ENCODE data around the gene PDPN.
"Not testable (repeated sequence)": the region's sequence is repeated elsewhere in the genome, so short reads cannot be mapped to it uniquely, and the experiment has no call there.

The PDPN gene

GRCh38 chr1:13549521-13549920, 34.1 kb upstream of the PDPN start:
- no peak for TF ChIP-seq CTCF (IDR thresholded peaks at IDR 0.05; ENCODE audit: low read depth, low read length)
- no peak for DNase-seq (ENCODE audit: low read depth, low spot score)
- H3K4me3 ChIP-seq (ENCODE audit: low read depth, low read length) = no peak overlapping the region
- in situ Hi-C loops (cut with HindIII; ENCODE audit: low sequenced_read_pairs) = no loop called here

- in situ Hi-C loops (cut with HindIII; ENCODE audit: low sequenced_read_pairs) = no loop called here
- no peak overlapping the region for H3K4me3 ChIP-seq (ENCODE audit: low read depth, low read length)
- no peak for DNase-seq (ENCODE audit: low read depth, low spot score)
- no peak for TF ChIP-seq CTCF (IDR thresholded peaks at IDR 0.05; ENCODE audit: low read depth, low read length)
Measured at GRCh38 chr1:13550663-13551062, 33.0 kb upstream of the PDPN start.

GRCh38 chr1:13554798-13555197, 28.8 kb upstream of the PDPN start:
- DNase-seq (ENCODE audit: low read depth, low spot score) = no peak
- TF ChIP-seq CTCF (IDR thresholded peaks at IDR 0.05; ENCODE audit: low read depth, low read length) = no peak
- in situ Hi-C loops (cut with HindIII; ENCODE audit: low sequenced_read_pairs) = no loop called here
- H3K4me3 ChIP-seq (ENCODE audit: low read depth, low read length) = no peak overlapping the region

GRCh38 chr1:13556224-13556764, 27.3 kb upstream of the PDPN start:
- in situ Hi-C loops (cut with HindIII; ENCODE audit: low sequenced_read_pairs) = no loop called here
- H3K4me3 ChIP-seq (ENCODE audit: low read depth, low read length) = no peak overlapping the region
- TF ChIP-seq CTCF (IDR thresholded peaks at IDR 0.05; ENCODE audit: low read depth, low read length) = no peak
- DNase-seq (ENCODE audit: low read depth, low spot score) = no peak

- no peak for DNase-seq (ENCODE audit: low read depth, low spot score)
- in situ Hi-C loops (cut with HindIII; ENCODE audit: low sequenced_read_pairs) = no loop called here
- no peak overlapping the region for H3K4me3 ChIP-seq (ENCODE audit: low read depth, low read length)
- no peak for TF ChIP-seq CTCF (IDR thresholded peaks at IDR 0.05; ENCODE audit: low read depth, low read length)
Measured at GRCh38 chr1:13560541-13560940, 23.1 kb upstream of the PDPN start.

GRCh38 chr1:13562981-13563380, 20.7 kb upstream of the PDPN start:
- DNase-seq (ENCODE audit: low read depth, low spot score); H3K4me3 ChIP-seq (ENCODE audit: low read depth, low read length); in situ Hi-C loops (cut with HindIII; ENCODE audit: low sequenced_read_pairs): not testable (repeated sequence)

GRCh38 chr1:13564073-13564472, 19.6 kb upstream of the PDPN start:
- no peak overlapping the region for H3K4me3 ChIP-seq (ENCODE audit: low read depth, low read length)
- DNase-seq (ENCODE audit: low read depth, low spot score) = no peak
- in situ Hi-C loops (cut with HindIII; ENCODE audit: low sequenced_read_pairs) = no loop called here
- TF ChIP-seq CTCF (IDR thresholded peaks at IDR 0.05; ENCODE audit: low read depth, low read length) = no peak

GRCh38 chr1:13570435-13570834, 13.2 kb upstream of the PDPN start:
- H3K4me3 ChIP-seq (ENCODE audit: low read depth, low read length); DNase-seq (ENCODE audit: low read depth, low spot score); in situ Hi-C loops (cut with HindIII; ENCODE audit: low sequenced_read_pairs): not testable (repeated sequence)
